Epithelial cell of esophagus (primary cell): ENCODE measurements around the gene PLCD3.

ENCODE experiments used
- DNase-seq: peaks from one replicate; pipeline ENCODE4 v3.0.0; 2010; ENCODE audit warnings: low read depth
- H3K4me3 ChIP-seq: 2 replicates; pipeline ENCODE4 v1.5.1; 2011; ENCODE audit warnings: mild to moderate bottlenecking, low read length, control low read depth
- CTCF ChIP-seq: IDR thresholded peaks from 2 replicates; pipeline ENCODE4 v1.5.1; 2011; ENCODE audit warnings: low read depth, mild to moderate bottlenecking, low read length, control low read depth, inconsistent platforms; ENCODE audit not compliant: insufficient read depth; ENCODE audit errors: missing control alignments

The PLCD3 gene

GRCh38 chr17:45108595-45109521 lies 23.5 kb downstream of the PLCD3 start:
- DNase-seq = no peak
- no peak overlapping the region for H3K4me3 ChIP-seq
- TF ChIP-seq CTCF = peak; percentile 24

- TF ChIP-seq CTCF = no peak
- H3K4me3 ChIP-seq = no peak overlapping the region
- DNase-seq = no peak
These were observed 24.3 kb downstream of the PLCD3 start for GRCh38 chr17:45108051-45108450.

- no peak overlapping the region for H3K4me3 ChIP-seq
- no peak for DNase-seq
- no peak for TF ChIP-seq CTCF
These were observed 24.9 kb downstream of the PLCD3 start for GRCh38 chr17:45107293-45108010.

GRCh38 chr17:45106582-45106981 lies 25.7 kb downstream of the PLCD3 start:
- TF ChIP-seq CTCF = no peak

GRCh38 chr17:45106096-45106495 lies 26.2 kb downstream of the PLCD3 start:
- no peak overlapping the region for H3K4me3 ChIP-seq
- no peak for DNase-seq
- no peak for TF ChIP-seq CTCF

More at GRCh38 chr17:45106582-45106981, 25.7 kb downstream of the PLCD3 start:
- no peak overlapping the region for H3K4me3 ChIP-seq
- no peak for DNase-seq

- TF ChIP-seq CTCF = no peak
- no peak for DNase-seq
- H3K4me3 ChIP-seq = no peak overlapping the region
These were observed 27.2 kb downstream of the PLCD3 start for GRCh38 chr17:45104907-45105624.
